CD4-positive, CD25-positive, alpha-beta regulatory T cell (primary cell): ENCODE results near the gene ELOVL7. TPM values are rescaled to one million over a fixed set of nuclear protein-coding genes. Genes with fewer than 3 reads are reported as not detected.

Experiments
- ATAC-seq, 2 donors: fragments of 150-1000 bp; cut with Tn5 transposase; one replicate each; pipeline ENCODE4 v1.10.0; 2021; ENCODE audit warnings: low read depth in 2 of 2, moderate number of reproducible peaks in 2 of 2, moderate library complexity in 1 of 2
- DNase-seq, 3 donors: peaks; one replicate each; pipeline versions ENCODE4 v3.0.0 to v3.0.0-alpha.2; 2012 to 2022; ENCODE audit warnings: mixed read lengths in 1 of 3
- H3K27ac ChIP-seq: one replicate; pipeline ENCODE4 v1.7.0; 2013; ENCODE audit warnings: mild to moderate bottlenecking, low read length; ENCODE audit not compliant: insufficient read depth, poor library complexity, severe bottlenecking
- H3K27me3 ChIP-seq: one replicate; pipeline ENCODE4 v1.7.0; 2013; ENCODE audit warnings: low read length; ENCODE audit not compliant: control insufficient read depth, insufficient read depth
- H3K36me3 ChIP-seq: one replicate; pipeline ENCODE4 v1.7.0; 2013; ENCODE audit warnings: mild to moderate bottlenecking, low read length, moderate library complexity; ENCODE audit not compliant: control insufficient read depth, insufficient read depth
- H3K4me1 ChIP-seq: 2 replicates; pipeline ENCODE4 v1.7.0; 2013; ENCODE audit warnings: mild to moderate bottlenecking, low read length; ENCODE audit not compliant: insufficient read depth, control insufficient read depth, poor library complexity, severe bottlenecking
- H3K4me3 ChIP-seq: one replicate; pipeline ENCODE4 v1.7.0; 2013; ENCODE audit warnings: low read depth, mild to moderate bottlenecking, low read length, moderate library complexity
- H3K9me3 ChIP-seq, 2 experiments: 1 replicate in 1 of 2; 2 replicates in 1 of 2; pipeline ENCODE4 v1.7.0; 2013; ENCODE audit warnings: low read length in 2 of 2, mild to moderate bottlenecking in 1 of 2, moderate library complexity in 1 of 2; ENCODE audit not compliant: control insufficient read depth in 2 of 2
- H3K27ac Mint-ChIP-seq, 3 donors: one replicate each; pipeline ENCODE4 v1.8.0; 2020 to 2022; ENCODE audit warnings: mild to moderate bottlenecking in 3 of 3, mixed read lengths in 3 of 3, moderate library complexity in 2 of 3
- H3K27me3 Mint-ChIP-seq: one replicate; pipeline ENCODE4 v1.8.0; 2022; ENCODE audit warnings: mild to moderate bottlenecking, mixed read lengths
- H3K36me3 Mint-ChIP-seq: one replicate; pipeline ENCODE4 v1.8.0; 2020; ENCODE audit warnings: mixed read lengths
- H3K4me1 Mint-ChIP-seq, 4 donors: one replicate each; pipeline ENCODE4 v1.8.0; 2020 to 2022; ENCODE audit warnings: mixed read lengths in 4 of 4, mild to moderate bottlenecking in 1 of 4
- H3K4me3 Mint-ChIP-seq, 4 donors: one replicate each; pipeline ENCODE4 v1.8.0; 2020 to 2022; ENCODE audit warnings: mild to moderate bottlenecking in 4 of 4, mixed read lengths in 4 of 4, moderate library complexity in 3 of 4
- H3K9me3 Mint-ChIP-seq, 7 donors: one replicate each; pipeline ENCODE4 v1.8.0; 2020 to 2022; ENCODE audit warnings: mixed read lengths in 7 of 7, mild to moderate bottlenecking in 3 of 7, moderate library complexity in 2 of 7
- polyA plus RNA-seq, 4 donors: library from polyadenylated mRNA; unstranded; fragments of 300-500 nt; fragmentation: Illumina TruSeq; gene quantifications; one replicate each; pipeline ENCODE4 v1.2.3, GENCODE V29; 2021
- total RNA-seq: library from RNA; stranded (reverse); gene quantifications from one replicate; pipeline ENCODE4 v1.2.3, GENCODE V29; 2022

ELOVL7 gene
- total and polyA plus RNA-seq, 5 donors from 2014 or later: 2.8 TPM; not detected in 4

GRCh38 chr5:60829490-60830266 lies 14.4 kb downstream of the ELOVL7 start:
- Mint-ChIP-seq H3K4me3 (no peak overlapping the region), H3K27me3 (peaks cover 4% of the 10 kb centered on the region), H3K9me3 (peaks cover 0 to 3% (median 0%) of the 10 kb centered on the region in 7 donors), H3K4me1 (no peaks in the 10 kb centered on the region), H3K36me3 (no peaks in the 10 kb centered on the region), H3K27ac (no peak overlapping the region)
- Histone ChIP-seq H3K4me1 (no peaks in the 10 kb centered on the region), H3K27me3 (no peaks in the 10 kb centered on the region), H3K9me3 (no peaks in the 10 kb centered on the region), H3K36me3 (no peaks in the 10 kb centered on the region), H3K4me3 (no peak overlapping the region), H3K27ac (no peak overlapping the region)
- DNase-seq (no peak), ATAC-seq (no peak)

GRCh38 chr5:60827201-60827600 lies 16.9 kb downstream of the ELOVL7 start:
- ATAC-seq: no peak
- Mint-ChIP-seq H3K27me3 (peaks cover 4% of the 10 kb centered on the region), H3K27ac (no peak overlapping the region), H3K4me3 (no peak overlapping the region), H3K36me3 (no peaks in the 10 kb centered on the region), H3K4me1 (no peaks in the 10 kb centered on the region), H3K9me3 (peaks cover 0 to 3% (median 0%) of the 10 kb centered on the region in 7 donors)
- Histone ChIP-seq H3K27ac (no peak overlapping the region), H3K4me3 (no peak overlapping the region), H3K27me3 (no peaks in the 10 kb centered on the region), H3K9me3 (no peaks in the 10 kb centered on the region), H3K4me1 (no peaks in the 10 kb centered on the region), H3K36me3 (no peaks in the 10 kb centered on the region)
- no peak for DNase-seq

GRCh38 chr5:60826653-60827052 lies 17.4 kb downstream of the ELOVL7 start:
- ATAC-seq (no peak), DNase-seq (no peak)
- Histone ChIP-seq H3K27ac (no peak overlapping the region), H3K9me3 (no peaks in the 10 kb centered on the region), H3K36me3 (no peaks in the 10 kb centered on the region), H3K4me3 (no peak overlapping the region), H3K4me1 (no peaks in the 10 kb centered on the region), H3K27me3 (no peaks in the 10 kb centered on the region)
- no peak overlapping the region for H3K27ac Mint-ChIP-seq
- H3K4me3 Mint-ChIP-seq: no peak overlapping the region
- no peaks in the 10 kb centered on the region for H3K4me1 Mint-ChIP-seq
- peaks cover 4% of the 10 kb centered on the region for H3K27me3 Mint-ChIP-seq
- H3K36me3 Mint-ChIP-seq: no peaks in the 10 kb centered on the region
- H3K9me3 Mint-ChIP-seq: peaks cover 0 to 3% (median 0%) of the 10 kb centered on the region in 7 donors

GRCh38 chr5:60823574-60823973 lies 20.5 kb downstream of the ELOVL7 start:
- Mint-ChIP-seq H3K27ac (no peak overlapping the region), H3K4me1 (no peaks in the 10 kb centered on the region), H3K27me3 (peaks cover 6% of the 10 kb centered on the region), H3K4me3 (no peak overlapping the region), H3K9me3 (peaks cover 0 to 2% (median 0%) of the 10 kb centered on the region in 7 donors), H3K36me3 (no peaks in the 10 kb centered on the region)
- Histone ChIP-seq H3K4me1 (no peaks in the 10 kb centered on the region), H3K4me3 (no peak overlapping the region), H3K36me3 (no peaks in the 10 kb centered on the region), H3K27ac (no peak overlapping the region), H3K27me3 (no peaks in the 10 kb centered on the region), H3K9me3 (no peaks in the 10 kb centered on the region)
- DNase-seq (no peak), ATAC-seq (no peak)

- Histone ChIP-seq H3K27me3 (no peaks in the 10 kb centered on the region), H3K4me3 (no peak overlapping the region), H3K9me3 (no peaks in the 10 kb centered on the region), H3K4me1 (no peaks in the 10 kb centered on the region), H3K36me3 (no peaks in the 10 kb centered on the region), H3K27ac (no peak overlapping the region)
- DNase-seq (no peak), ATAC-seq (no peak)
- peaks cover 6% of the 10 kb centered on the region for H3K27me3 Mint-ChIP-seq
- no peak overlapping the region for H3K27ac Mint-ChIP-seq
- peaks cover 0 to 2% (median 0%) of the 10 kb centered on the region in 7 donors for H3K9me3 Mint-ChIP-seq
- H3K36me3 Mint-ChIP-seq: no peaks in the 10 kb centered on the region
- H3K4me1 Mint-ChIP-seq: no peaks in the 10 kb centered on the region
- H3K4me3 Mint-ChIP-seq: no peak overlapping the region
Observed at GRCh38 chr5:60822285-60822556, 21.8 kb downstream of the ELOVL7 start.

- no peak overlapping the region for H3K4me3 ChIP-seq
- no peaks in the 10 kb centered on the region for H3K36me3 ChIP-seq
- H3K9me3 ChIP-seq: no peaks in the 10 kb centered on the region
- H3K27ac ChIP-seq: no peak overlapping the region
- H3K27ac Mint-ChIP-seq: no peak overlapping the region
- no peaks in the 10 kb centered on the region for H3K4me1 Mint-ChIP-seq
- peaks cover 6% of the 10 kb centered on the region for H3K27me3 Mint-ChIP-seq
- no peaks in the 10 kb centered on the region for H3K4me1 ChIP-seq
- DNase-seq (no peak), ATAC-seq (no peak)
- H3K9me3 Mint-ChIP-seq: peaks cover 0 to 2% (median 0%) of the 10 kb centered on the region in 7 donors
- no peaks in the 10 kb centered on the region for H3K36me3 Mint-ChIP-seq
- no peak overlapping the region for H3K4me3 Mint-ChIP-seq
- H3K27me3 ChIP-seq: no peaks in the 10 kb centered on the region
Observed at GRCh38 chr5:60821488-60822284, 22.4 kb downstream of the ELOVL7 start.

- H3K9me3 ChIP-seq: no peaks in the 10 kb centered on the region
- Mint-ChIP-seq H3K36me3 (no peaks in the 10 kb centered on the region), H3K4me1 (no peaks in the 10 kb centered on the region), H3K4me3 (no peak overlapping the region), H3K27ac (no peak overlapping the region), H3K27me3 (peaks cover 6% of the 10 kb centered on the region), H3K9me3 (peaks cover 0 to 2% (median 0%) of the 10 kb centered on the region in 7 donors)
- H3K27ac ChIP-seq: no peak overlapping the region
- no peaks in the 10 kb centered on the region for H3K36me3 ChIP-seq
- H3K27me3 ChIP-seq: no peaks in the 10 kb centered on the region
- ATAC-seq: no peak
- H3K4me3 ChIP-seq: no peak overlapping the region
- no peaks in the 10 kb centered on the region for H3K4me1 ChIP-seq
- no peak for DNase-seq
Observed at GRCh38 chr5:60820593-60821487, 23.2 kb downstream of the ELOVL7 start.
